Upper lobe of right lung (tissue), 1 donor: ENCODE data around the gene PERCC1. TPM values are rescaled to one million over a fixed set of nuclear protein-coding genes. Genes with fewer than 3 reads are reported as not detected.

ENCODE experiments used
- ATAC-seq: fragments of 200-7000 bp; cut with Tn5 transposase; one replicate; pipeline ENCODE4 v1.9.1; 2020; ENCODE audit warnings: mild to moderate bottlenecking, moderate library complexity
- DNase-seq: peaks from one replicate; pipeline ENCODE4 v3.0.0-alpha.2; 2020
- H3K27ac ChIP-seq: fragments of 200-600 bp; one replicate; pipeline ENCODE4 v1.8.0; 2022
- H3K27me3 ChIP-seq: fragments of 200-600 bp; one replicate; pipeline ENCODE4 v1.8.0; 2022; ENCODE audit warnings: mild to moderate bottlenecking
- H3K36me3 ChIP-seq: fragments of 200-600 bp; one replicate; pipeline ENCODE4 v1.8.0; 2022
- H3K4me1 ChIP-seq: fragments of 200-600 bp; one replicate; pipeline ENCODE4 v1.8.0; 2022
- H3K4me3 ChIP-seq: fragments of 200-600 bp; one replicate; pipeline ENCODE4 v1.8.0; 2022; ENCODE audit warnings: mild to moderate bottlenecking
- H3K9me3 ChIP-seq: fragments of 200-600 bp; one replicate; pipeline ENCODE4 v1.8.0; 2022
- CTCF ChIP-seq: fragments of 200-600 bp; IDR thresholded peaks from one replicate; pipeline ENCODE4 v1.8.0; 2022; ENCODE audit warnings: antibody characterized with exemption
- intact Hi-C: fragments of 100-400 bp; cut with DNase I; formaldehyde crosslinking; loops from one replicate; pipeline ENCODE4 v1.11.0; 2022
- total RNA-seq: library from RNA; stranded (reverse); fragmentation: NEBNext Ultra II Directional; extraction: Animal tissue kit (Norgen Biotek cat#: 25700); gene quantifications from one replicate; pipeline ENCODE4 v1.2.1, GENCODE V29; 2021
- donor health status: DM: no; HTN: yes; CAD: no; lungs with severe emphysema.

The PERCC1 gene
- total RNA-seq, 1 donor from 2014 or later = not detected

GRCh38 chr16:1412847-1413246, 18.0 kb upstream of the PERCC1 start:
- intact Hi-C loops = no loop called here
- ATAC-seq (no peak), DNase-seq (no peak)
- Histone ChIP-seq H3K9me3 (no peaks in the 10 kb centered on the region), H3K4me1 (peaks cover 16% of the 10 kb centered on the region), H3K4me3 (no peak overlapping the region), H3K36me3 (peaks cover 20% of the 10 kb centered on the region), H3K27me3 (no peaks in the 10 kb centered on the region), H3K27ac (no peak overlapping the region)
- no peak for TF ChIP-seq CTCF

DNA sequence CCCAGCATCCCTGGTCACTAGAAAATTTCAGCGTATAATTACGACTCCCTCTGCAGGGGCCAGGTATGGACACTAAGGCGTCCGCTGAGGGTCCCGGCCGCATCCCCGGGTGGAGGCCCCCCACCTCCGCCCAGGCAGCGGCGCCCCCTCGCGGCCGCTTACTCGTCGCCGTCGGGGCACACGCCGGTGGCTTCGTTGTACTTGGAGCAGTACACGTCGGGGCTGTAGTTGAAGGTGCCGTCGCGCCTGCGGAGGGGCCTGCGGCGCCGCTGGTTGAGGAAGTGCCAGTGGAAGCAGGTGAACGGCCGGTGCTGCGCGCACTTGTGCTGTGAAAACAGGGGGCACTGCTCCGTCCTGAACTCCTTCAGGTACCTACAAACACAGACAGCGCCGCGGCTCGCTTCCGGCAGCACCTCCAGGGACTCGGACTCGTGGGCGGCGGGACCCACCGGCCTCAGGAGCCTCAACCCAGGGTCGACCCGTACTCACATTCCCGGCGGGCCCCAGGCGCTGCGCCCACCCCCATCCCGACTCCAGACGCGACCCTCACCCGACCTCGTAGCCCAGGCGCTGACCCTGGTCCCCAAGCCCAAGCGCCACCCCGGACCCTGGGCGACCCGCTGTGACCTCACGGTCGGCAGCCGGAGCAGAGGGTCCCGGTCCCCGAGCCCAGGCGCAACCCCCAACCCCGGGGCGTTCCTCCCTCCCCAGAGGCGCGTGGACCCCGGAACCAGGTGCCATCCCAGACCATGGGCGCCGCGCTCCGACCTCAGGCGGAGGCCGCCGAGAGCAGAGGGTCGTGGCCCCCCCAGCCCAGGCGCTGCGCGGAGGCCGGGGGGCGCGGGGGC, 17.0 kb upstream of the PERCC1 start:
- peaks cover 20% of the 10 kb centered on the region for H3K36me3 ChIP-seq
- no peaks in the 10 kb centered on the region for H3K9me3 ChIP-seq
- H3K4me3 ChIP-seq = peak overlapping the region; percentile 88
- peaks cover 8% of the 10 kb centered on the region for H3K4me1 ChIP-seq
- DNase-seq (peak; percentile 85), ATAC-seq (peak; percentile 82)
- peak; percentile 67 for TF ChIP-seq CTCF
- no peaks in the 10 kb centered on the region for H3K27me3 ChIP-seq
- peak overlapping the region; percentile 83 for H3K27ac ChIP-seq
- intact Hi-C loops = no loop called here

- Histone ChIP-seq H3K9me3 (no peaks in the 10 kb centered on the region), H3K27me3 (no peaks in the 10 kb centered on the region), H3K36me3 (peaks cover 20% of the 10 kb centered on the region), H3K4me3 (peak within 1 kb of the TSS; percentile 88), H3K4me1 (peaks cover 12% of the 10 kb centered on the region), H3K27ac (peak within 1 kb of the TSS; percentile 87)
- intact Hi-C loops = no loop called here
- peak; percentile 65 for ATAC-seq
- peak; percentile 92 for DNase-seq
- no peak for TF ChIP-seq CTCF
Measured at GRCh38 chr16:1414532-1415260, 16.2 kb upstream of the PERCC1 start, which contains the start of gene UNKL. Gene UNKL, minus strand, starts transcription at chr16:1414704. Its CDS starts 13 bp downstream, at chr16:1414691.

GRCh38 chr16:1416521-1416941, 14.3 kb upstream of the PERCC1 start:
- peaks cover 12% of the 10 kb centered on the region for H3K36me3 ChIP-seq
- ATAC-seq (no peak), DNase-seq (no peak)
- H3K9me3 ChIP-seq = no peaks in the 10 kb centered on the region
- no peaks in the 10 kb centered on the region for H3K27me3 ChIP-seq
- no peak for TF ChIP-seq CTCF
- peaks cover 17% of the 10 kb centered on the region for H3K4me1 ChIP-seq
- no peak overlapping the region for H3K27ac ChIP-seq
- H3K4me3 ChIP-seq = no peak overlapping the region
- intact Hi-C loops = no loop called here

DNA sequence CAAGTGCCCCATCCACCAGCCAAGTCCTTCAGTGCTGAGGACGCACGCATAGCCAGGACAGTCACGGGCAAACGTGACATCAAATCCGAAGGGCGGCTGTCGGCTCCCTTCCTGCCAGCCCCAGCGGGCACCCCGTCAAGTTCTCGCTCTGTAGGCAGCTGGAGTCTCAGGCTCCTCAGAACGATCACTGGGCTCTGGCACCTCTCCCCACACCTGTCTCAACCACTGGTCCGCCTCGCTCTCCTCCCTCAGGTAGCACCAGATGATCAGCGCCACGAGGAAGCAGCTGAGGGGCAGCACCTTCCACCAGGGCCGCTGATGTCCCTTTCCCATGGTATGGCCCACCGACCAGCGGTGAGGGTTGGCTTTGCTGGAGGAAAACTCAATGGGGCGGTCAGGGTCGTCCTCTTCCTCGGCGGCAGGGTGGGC, 10.8 kb upstream of the PERCC1 start:
- ATAC-seq = peak; percentile 4
- H3K4me1 ChIP-seq = peaks cover 9% of the 10 kb centered on the region
- H3K9me3 ChIP-seq = no peaks in the 10 kb centered on the region
- peak overlapping the region; percentile 95 for H3K27ac ChIP-seq
- no peak for TF ChIP-seq CTCF
- H3K36me3 ChIP-seq = no peaks in the 10 kb centered on the region
- intact Hi-C loops = no loop called here
- DNase-seq = no peak
- H3K4me3 ChIP-seq = peak overlapping the region; percentile 98
- no peaks in the 10 kb centered on the region for H3K27me3 ChIP-seq
